Stomach (tissue), 9 donors: Measurements from ENCODE around the gene LHFPL6. TPM values are rescaled to one million over a fixed set of nuclear protein-coding genes. Genes with fewer than 3 reads are reported as not detected.

Experiments used
- DNase-seq, 2 donors: peaks; one replicate each; pipeline versions ENCODE4 v3.0.0 to v3.0.0-alpha.2; 2013 to 2019
- H3K27ac ChIP-seq, 5 donors: fragments of 200-600 bp in 4 of 5; sonication (generic) in 4 of 5; one replicate each; pipeline ENCODE4 v1.5.1; 2013 to 2019; ENCODE audit warnings: mild to moderate bottlenecking in 1 of 5, moderate library complexity in 1 of 5
- H3K27me3 ChIP-seq, 3 donors: fragments of 200-600 bp; sonication (generic); one replicate each; pipeline ENCODE4 v1.5.1; 2017 to 2019; ENCODE audit warnings: mixed run types in 1 of 3
- H3K36me3 ChIP-seq, 4 donors: fragments of 200-600 bp; sonication (generic); 1 replicate in 3 of 4; 2 replicates in 1 of 4; pipeline ENCODE4 v1.5.1; 2016 to 2019
- H3K4me1 ChIP-seq, 4 donors: fragments of 200-600 bp; sonication (generic); one replicate each; pipeline ENCODE4 v1.5.1; 2016 to 2019
- H3K4me3 ChIP-seq, 4 donors: fragments of 200-600 bp; sonication (generic) in 3 of 4; one replicate each; pipeline ENCODE4 v1.5.1; 2016 to 2019; ENCODE audit warnings: mild to moderate bottlenecking in 1 of 4
- H3K9me3 ChIP-seq, 4 donors: fragments of 200-600 bp; sonication (generic); one replicate each; pipeline ENCODE4 v1.5.1; 2016 to 2019
- EP300 ChIP-seq: sonication (generic); formaldehyde crosslinking; IDR thresholded peaks from one replicate; pipeline ENCODE4 v1.6.1; 2017; ENCODE audit warnings: antibody characterized with exemption
- POLR2A ChIP-seq, 4 donors: fragments of 450-650 bp; IDR thresholded peaks; one replicate each; pipeline ENCODE4 v1.6.1; 2016; ENCODE audit warnings: antibody characterized with exemption in 4 of 4, control low read depth in 2 of 4, mild to moderate bottlenecking in 1 of 4, moderate library complexity in 1 of 4
- POLR2AphosphoS5 ChIP-seq, 3 donors: sonication (generic); formaldehyde crosslinking; IDR thresholded peaks; one replicate each; pipeline ENCODE4 v1.6.1; 2016; ENCODE audit warnings: antibody characterized with exemption in 3 of 3
- WGBS, 5 donors: extraction: QIAGEN DNeasy Blood & Tissue Kit in 3 of 5; methylation state at CpG; one replicate each; pipeline versions ENCODE4 v1.1.5 to v1.1.7; 2013 to 2018; 5-methylcytosine and 5-hydroxymethylcytosine counted together
- intact Hi-C: fragments of 100-400 bp; cut with DNase I; formaldehyde crosslinking; loops from one replicate; pipeline ENCODE4 v1.15.1; 2023; ENCODE audit warnings: low total_unique reads
- polyA plus RNA-seq, 3 donors: library from polyadenylated mRNA; stranded (reverse); fragments of 200-250 nt; gene quantifications; one replicate each; pipeline ENCODE4 v1.2.3, GENCODE V29; 2013
- total RNA-seq, 5 donors: library from RNA; depleted of rRNA; stranded (reverse); fragments of >200 nt; gene quantifications; one replicate each; pipeline versions ENCODE4 v1.1.0 to v1.2.3, GENCODE V29; 2014 to 2016
- TF ChIP-seq, protein P1 (sequence below), 7 experiments: fragments of 450-650 bp in 4 of 7; fragments of 200-600 bp in 3 of 7; sonication (generic) in 3 of 7; IDR thresholded peaks; one replicate each; pipeline ENCODE4 v1.5.1; 2016 to 2019; ENCODE audit warnings: antibody characterized with exemption in 7 of 7, control low read depth in 2 of 7, mild to moderate bottlenecking in 1 of 7
- donor health status: healthy with polysubstance abuse.
- donor health status: Bipolar disorder and iron deficiency.
- donor health status: healthy.

The LHFPL6 gene
- total and polyA plus RNA-seq, 8 donors, result 4.7 to 53.6 (median 10.9) TPM

DNA sequence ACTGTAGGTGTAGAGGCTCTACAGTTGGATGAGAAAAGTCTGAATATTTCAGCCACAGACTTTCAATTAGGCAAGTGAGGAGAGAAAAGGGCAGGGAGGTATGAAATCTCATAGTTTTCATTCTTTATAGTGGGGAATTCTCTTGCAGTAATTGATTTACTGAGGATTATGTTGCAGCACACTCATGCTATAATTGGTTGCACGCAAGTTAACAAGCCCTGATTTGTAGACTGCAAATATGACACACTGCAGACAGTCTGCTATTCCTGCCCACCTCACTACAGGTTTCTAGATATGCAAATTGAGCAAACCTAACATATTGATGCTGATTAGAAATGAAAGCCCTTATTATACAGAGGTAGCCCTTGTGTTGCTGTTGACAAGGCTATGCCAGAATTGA, 139.4 kb downstream of the LHFPL6 start:
- no peaks in the 10 kb centered on the region for H3K27me3 ChIP-seq
- intact Hi-C loops, result no loop called here
- H3K4me3 ChIP-seq, result no peak overlapping the region
- no peaks in the 10 kb centered on the region for H3K4me1 ChIP-seq
- no peak for DNase-seq
- H3K27ac ChIP-seq, result no peak overlapping the region
- no peaks in the 10 kb centered on the region for H3K9me3 ChIP-seq
- TF ChIP-seq, protein P1, sequence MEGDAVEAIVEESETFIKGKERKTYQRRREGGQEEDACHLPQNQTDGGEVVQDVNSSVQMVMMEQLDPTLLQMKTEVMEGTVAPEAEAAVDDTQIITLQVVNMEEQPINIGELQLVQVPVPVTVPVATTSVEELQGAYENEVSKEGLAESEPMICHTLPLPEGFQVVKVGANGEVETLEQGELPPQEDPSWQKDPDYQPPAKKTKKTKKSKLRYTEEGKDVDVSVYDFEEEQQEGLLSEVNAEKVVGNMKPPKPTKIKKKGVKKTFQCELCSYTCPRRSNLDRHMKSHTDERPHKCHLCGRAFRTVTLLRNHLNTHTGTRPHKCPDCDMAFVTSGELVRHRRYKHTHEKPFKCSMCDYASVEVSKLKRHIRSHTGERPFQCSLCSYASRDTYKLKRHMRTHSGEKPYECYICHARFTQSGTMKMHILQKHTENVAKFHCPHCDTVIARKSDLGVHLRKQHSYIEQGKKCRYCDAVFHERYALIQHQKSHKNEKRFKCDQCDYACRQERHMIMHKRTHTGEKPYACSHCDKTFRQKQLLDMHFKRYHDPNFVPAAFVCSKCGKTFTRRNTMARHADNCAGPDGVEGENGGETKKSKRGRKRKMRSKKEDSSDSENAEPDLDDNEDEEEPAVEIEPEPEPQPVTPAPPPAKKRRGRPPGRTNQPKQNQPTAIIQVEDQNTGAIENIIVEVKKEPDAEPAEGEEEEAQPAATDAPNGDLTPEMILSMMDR (IDR thresholded peaks at IDR 0.05), result no peak
- no peak for TF ChIP-seq POLR2A (IDR thresholded peaks at IDR 0.05)
- no peak for TF ChIP-seq POLR2AphosphoS5 (IDR thresholded peaks at IDR 0.05)
- TF ChIP-seq EP300, result no peak
- 80 to 97% (median 90%) methylated on average over 1 of the region's 1 CpG for WGBS, 5 donors
- H3K36me3 ChIP-seq, result no peaks in the 10 kb centered on the region

DNA sequence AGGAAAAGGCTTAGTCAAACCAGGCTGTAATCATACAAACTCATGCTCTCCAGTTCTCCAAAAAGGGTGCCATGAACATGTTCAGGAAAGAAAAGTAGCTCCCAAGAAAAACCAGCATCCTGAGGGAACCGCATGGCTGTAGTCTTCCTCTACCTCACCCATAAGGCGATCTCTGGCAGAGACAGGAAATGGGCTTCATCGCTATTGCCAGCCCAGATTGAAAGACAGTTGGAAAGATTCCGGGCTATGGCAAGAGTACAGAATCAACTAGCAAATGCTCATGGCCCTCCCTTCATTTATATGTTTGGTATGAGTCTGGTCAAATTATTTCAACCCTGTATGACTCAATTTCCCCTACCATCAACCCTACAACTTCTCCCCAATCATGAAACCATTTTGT, 140.1 kb downstream of the LHFPL6 start:
- intact Hi-C loops, result no loop called here
- WGBS, 5 donors, result 83 to 99% (median 96%) methylated on average over 4 of the region's 4 CpGs

DNA sequence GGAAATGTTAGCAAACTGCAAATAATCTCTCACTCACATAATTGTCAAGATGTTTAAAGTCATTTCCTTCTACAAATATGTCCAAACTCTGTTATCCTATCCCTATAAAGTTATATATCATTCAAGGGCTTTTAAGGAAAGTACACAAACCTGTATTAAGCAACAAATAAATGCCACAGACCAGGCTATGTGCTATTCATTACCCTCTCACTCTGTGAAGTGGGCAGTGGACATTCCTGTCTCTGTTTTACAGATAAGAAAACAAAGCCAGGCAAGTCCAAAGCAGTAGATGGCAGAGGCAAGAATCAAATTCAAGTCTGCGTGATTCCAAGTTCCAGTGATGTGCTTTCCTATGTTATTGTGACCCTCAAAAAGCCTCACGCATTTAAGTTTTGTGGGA, 140.6 kb downstream of the LHFPL6 start:
- intact Hi-C loops, result no loop called here
- Histone ChIP-seq H3K36me3 (no peaks in the 10 kb centered on the region), H3K9me3 (peaks cover 0 to 2% (median 0%) of the 10 kb centered on the region in 4 donors), H3K4me3 (no peak overlapping the region), H3K27me3 (no peaks in the 10 kb centered on the region), H3K4me1 (no peaks in the 10 kb centered on the region), H3K27ac (no peak overlapping the region)
- TF ChIP-seq EP300 (no peak), POLR2A (IDR thresholded peaks at IDR 0.05) (no peak), POLR2AphosphoS5 (IDR thresholded peaks at IDR 0.05) (no peak)
- TF ChIP-seq, protein P1 (IDR thresholded peaks at IDR 0.05), result no peak
- WGBS, 5 donors, result 38 to 61% (median 54%) methylated on average over 2 of the region's 2 CpGs
- DNase-seq, result no peak

More for the DNA sequence above, 140.1 kb downstream of the LHFPL6 start:
- no peak for DNase-seq
- Histone ChIP-seq H3K27ac (no peak overlapping the region), H3K4me1 (no peaks in the 10 kb centered on the region), H3K36me3 (no peaks in the 10 kb centered on the region), H3K9me3 (no peaks in the 10 kb centered on the region), H3K4me3 (no peak overlapping the region), H3K27me3 (no peaks in the 10 kb centered on the region)
- TF ChIP-seq EP300 (no peak), POLR2A (IDR thresholded peaks at IDR 0.05) (no peak), POLR2AphosphoS5 (IDR thresholded peaks at IDR 0.05) (no peak)
- TF ChIP-seq, protein P1 (IDR thresholded peaks at IDR 0.05), result no peak

DNA sequence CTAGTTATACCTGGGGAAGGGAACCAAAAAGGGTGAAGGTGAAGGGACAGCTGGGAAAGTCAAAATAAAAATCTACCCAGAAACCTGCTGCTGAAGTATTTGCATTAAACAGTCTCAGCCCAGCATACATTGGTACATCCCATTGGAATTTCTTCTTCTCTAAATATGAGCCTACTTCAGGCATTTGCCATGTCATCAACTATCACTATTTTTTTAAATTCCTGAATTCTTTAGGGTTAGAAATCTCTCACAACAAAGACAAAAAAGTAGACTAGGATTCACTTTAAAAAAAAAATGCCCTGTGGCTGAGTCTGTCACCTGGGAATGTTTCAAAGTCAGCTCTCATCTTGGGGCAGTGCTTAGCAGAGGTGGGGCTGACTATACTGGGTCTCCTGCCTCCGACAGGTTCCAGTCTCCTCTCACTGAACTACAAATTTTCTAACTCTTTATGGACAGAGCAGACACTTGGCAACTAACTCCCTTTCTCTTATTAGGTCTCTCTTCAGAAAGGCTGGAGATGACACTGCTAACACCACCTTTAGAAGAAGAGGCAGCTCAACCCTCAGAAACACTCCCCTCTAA, 141.2 kb downstream of the LHFPL6 start:
- no peaks in the 10 kb centered on the region for H3K4me1 ChIP-seq
- intact Hi-C loops, result no loop called here
- no peaks in the 10 kb centered on the region for H3K36me3 ChIP-seq
- no peak overlapping the region for H3K4me3 ChIP-seq
- no peaks in the 10 kb centered on the region for H3K27me3 ChIP-seq
- no peak for DNase-seq
- H3K27ac ChIP-seq, result no peak overlapping the region
- peaks cover 0 to 8% (median 0%) of the 10 kb centered on the region in 4 donors for H3K9me3 ChIP-seq
- WGBS, 5 donors, result 64 to 82% (median 74%) methylated on average over 1 of the region's 1 CpG
- TF ChIP-seq EP300, result no peak
- TF ChIP-seq POLR2A (IDR thresholded peaks at IDR 0.05), result no peak
- TF ChIP-seq, protein P1 (IDR thresholded peaks at IDR 0.05), result no peak
- TF ChIP-seq POLR2AphosphoS5 (IDR thresholded peaks at IDR 0.05), result no peak
